Measurements from ENCODE around the gene SLC2A6. TPM values are rescaled to one million over a fixed set of nuclear protein-coding genes. Genes with fewer than 3 reads are reported as not detected.

SLC2A6 gene
- total and polyA plus RNA-seq, 2 experiments from 2014 or later: 7.3 to 10.6 TPM

- H3K27me3 ChIP-seq: no peaks in the 10 kb centered on the region
- no peaks in the 10 kb centered on the region for H3K79me2 ChIP-seq
- H3K9me2 ChIP-seq (replicated peaks; ENCODE audit: insufficient read depth): no peaks in the 10 kb centered on the region
- H3K4me1 ChIP-seq (ENCODE audit: insufficient read depth): no peaks in the 10 kb centered on the region
- no peak for DNase-seq (ENCODE audit: low spot score)
- no peaks in the 10 kb centered on the region for H3K9me3 ChIP-seq (ENCODE audit: low read depth)
- H2AFZ ChIP-seq: no peak overlapping the region
- no peaks in the 10 kb centered on the region for H3K36me3 ChIP-seq (replicated peaks; ENCODE audit: insufficient read depth, low read depth)
- no peak for TF ChIP-seq EZH2 (IDR thresholded peaks at IDR 0.05; ENCODE audit: borderline replicate concordance)
- no peak for TF ChIP-seq EZH2phosphoT487 (IDR thresholded peaks at IDR 0.05; ENCODE audit: low read depth, severe bottlenecking, unreplicated experiment)
- TF ChIP-seq, protein P1, sequence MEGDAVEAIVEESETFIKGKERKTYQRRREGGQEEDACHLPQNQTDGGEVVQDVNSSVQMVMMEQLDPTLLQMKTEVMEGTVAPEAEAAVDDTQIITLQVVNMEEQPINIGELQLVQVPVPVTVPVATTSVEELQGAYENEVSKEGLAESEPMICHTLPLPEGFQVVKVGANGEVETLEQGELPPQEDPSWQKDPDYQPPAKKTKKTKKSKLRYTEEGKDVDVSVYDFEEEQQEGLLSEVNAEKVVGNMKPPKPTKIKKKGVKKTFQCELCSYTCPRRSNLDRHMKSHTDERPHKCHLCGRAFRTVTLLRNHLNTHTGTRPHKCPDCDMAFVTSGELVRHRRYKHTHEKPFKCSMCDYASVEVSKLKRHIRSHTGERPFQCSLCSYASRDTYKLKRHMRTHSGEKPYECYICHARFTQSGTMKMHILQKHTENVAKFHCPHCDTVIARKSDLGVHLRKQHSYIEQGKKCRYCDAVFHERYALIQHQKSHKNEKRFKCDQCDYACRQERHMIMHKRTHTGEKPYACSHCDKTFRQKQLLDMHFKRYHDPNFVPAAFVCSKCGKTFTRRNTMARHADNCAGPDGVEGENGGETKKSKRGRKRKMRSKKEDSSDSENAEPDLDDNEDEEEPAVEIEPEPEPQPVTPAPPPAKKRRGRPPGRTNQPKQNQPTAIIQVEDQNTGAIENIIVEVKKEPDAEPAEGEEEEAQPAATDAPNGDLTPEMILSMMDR (IDR thresholded peaks at IDR 0.05; ENCODE audit: poor library complexity): no peak
- no peak overlapping the region for H3K4me2 ChIP-seq
- H3K27ac ChIP-seq: no peak overlapping the region
- 89% methylated on average over 4 of the region's 4 CpGs for WGBS (ENCODE audit: low lambda C conversion rate, missing lambda C conversion rate)
- no peaks in the 10 kb centered on the region for H4K20me1 ChIP-seq (ENCODE audit: insufficient read depth, poor library complexity, severe bottlenecking)
- H3K4me3 ChIP-seq: no peak overlapping the region
Measured at GRCh38 chr9:133439337-133439736, 39.6 kb downstream of the SLC2A6 start.

DNA sequence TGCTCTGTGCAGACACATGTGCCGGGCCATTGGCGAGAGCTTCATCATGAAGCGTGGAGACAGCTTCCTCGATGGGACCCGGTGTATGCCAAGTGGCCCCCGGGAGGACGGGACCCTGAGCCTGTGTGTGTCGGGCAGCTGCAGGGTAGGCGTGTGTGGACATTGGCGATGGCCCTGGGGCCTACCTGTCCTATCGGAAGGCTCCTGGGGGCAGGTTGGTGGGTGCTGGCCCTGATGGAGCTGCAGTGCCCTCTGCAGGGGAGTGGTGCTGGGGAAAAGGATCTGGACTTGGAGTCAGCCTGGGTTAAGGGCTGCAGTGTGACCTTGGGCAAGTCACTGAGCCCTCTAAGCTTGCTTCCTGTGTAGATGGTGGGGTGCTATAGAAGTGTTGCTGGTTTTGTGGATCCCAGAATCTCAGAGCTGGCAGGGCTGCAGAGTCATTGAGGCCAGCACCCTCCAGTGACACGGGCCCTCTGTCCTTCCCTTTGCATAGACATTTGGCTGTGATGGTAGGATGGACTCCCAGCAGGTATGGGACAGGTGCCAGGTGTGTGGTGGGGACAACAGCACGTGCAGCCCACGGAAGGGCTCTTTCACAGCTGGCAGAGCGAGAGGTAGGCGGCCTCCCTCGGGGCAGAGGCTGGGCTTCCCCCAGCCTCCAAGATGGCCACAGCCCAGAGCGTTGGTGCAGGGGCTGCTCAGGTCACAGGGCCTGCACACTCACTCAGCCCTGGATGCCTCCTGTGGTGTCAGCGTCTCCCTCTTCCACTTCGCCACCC, 41.0 kb downstream of the SLC2A6 start:
- H4K20me1 ChIP-seq (ENCODE audit: insufficient read depth, poor library complexity, severe bottlenecking): no peaks in the 10 kb centered on the region
- no peaks in the 10 kb centered on the region for H3K27me3 ChIP-seq
- no peak overlapping the region for H3K4me2 ChIP-seq
- H3K79me2 ChIP-seq: no peaks in the 10 kb centered on the region
- TF ChIP-seq EZH2 (IDR thresholded peaks at IDR 0.05; ENCODE audit: borderline replicate concordance) (no peak), EZH2phosphoT487 (IDR thresholded peaks at IDR 0.05; ENCODE audit: low read depth, severe bottlenecking, unreplicated experiment) (no peak)
- TF ChIP-seq, protein P1 (IDR thresholded peaks at IDR 0.05; ENCODE audit: poor library complexity): peak; percentile 15
- DNase-seq (ENCODE audit: low spot score): no peak
- no peak overlapping the region for H3K4me3 ChIP-seq
- no peak overlapping the region for H3K27ac ChIP-seq
- no peaks in the 10 kb centered on the region for H3K9me3 ChIP-seq (ENCODE audit: low read depth)
- no peaks in the 10 kb centered on the region for H3K36me3 ChIP-seq (replicated peaks; ENCODE audit: insufficient read depth, low read depth)
- 93% methylated on average over 19 of the region's 20 CpGs for WGBS (ENCODE audit: low lambda C conversion rate, missing lambda C conversion rate)
- H3K4me1 ChIP-seq (ENCODE audit: insufficient read depth): no peaks in the 10 kb centered on the region
- no peak overlapping the region for H2AFZ ChIP-seq
- H3K9me2 ChIP-seq (replicated peaks; ENCODE audit: insufficient read depth): no peaks in the 10 kb centered on the region

DNA sequence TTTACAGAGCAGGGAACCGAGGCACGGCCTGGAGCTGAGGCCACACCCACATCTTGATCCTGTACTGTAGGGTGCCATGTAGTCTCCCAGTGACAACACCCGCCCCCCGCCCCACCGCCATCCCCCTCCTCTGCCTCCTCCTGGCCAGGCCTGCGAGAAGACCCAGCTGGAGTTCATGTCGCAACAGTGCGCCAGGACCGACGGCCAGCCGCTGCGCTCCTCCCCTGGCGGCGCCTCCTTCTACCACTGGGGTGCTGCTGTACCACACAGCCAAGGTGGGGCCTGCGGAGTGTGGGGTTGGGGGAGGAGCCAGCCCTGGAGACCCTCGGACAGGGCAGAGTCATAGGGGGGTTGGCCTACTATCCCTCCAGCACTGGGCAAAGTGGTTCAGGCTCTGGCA, 42.2 kb downstream of the SLC2A6 start:
- 96% methylated on average over 5 of the region's 16 CpGs for WGBS (ENCODE audit: low lambda C conversion rate, missing lambda C conversion rate)
- TF ChIP-seq, protein P1 (IDR thresholded peaks at IDR 0.05; ENCODE audit: poor library complexity): no peak
- TF ChIP-seq EZH2 (IDR thresholded peaks at IDR 0.05; ENCODE audit: borderline replicate concordance) (no peak), EZH2phosphoT487 (IDR thresholded peaks at IDR 0.05; ENCODE audit: low read depth, severe bottlenecking, unreplicated experiment) (no peak)
- H3K4me2 ChIP-seq: no peak overlapping the region

More for the DNA sequence above, 42.2 kb downstream of the SLC2A6 start:
- Histone ChIP-seq H2AFZ (no peak overlapping the region), H3K9me3 (ENCODE audit: low read depth) (no peaks in the 10 kb centered on the region), H3K4me1 (ENCODE audit: insufficient read depth) (no peaks in the 10 kb centered on the region), H3K27me3 (no peaks in the 10 kb centered on the region), H3K27ac (no peak overlapping the region), H3K79me2 (no peaks in the 10 kb centered on the region), H3K36me3 (replicated peaks; ENCODE audit: insufficient read depth, low read depth) (no peaks in the 10 kb centered on the region), H3K4me3 (no peak overlapping the region), H4K20me1 (ENCODE audit: insufficient read depth, poor library complexity, severe bottlenecking) (no peaks in the 10 kb centered on the region), H3K9me2 (replicated peaks; ENCODE audit: insufficient read depth) (no peaks in the 10 kb centered on the region)
- DNase-seq (ENCODE audit: low spot score): no peak
